SK-N-SH (cell line): ENCODE data around the gene RNGTT. TPM values are rescaled to one million over a fixed set of nuclear protein-coding genes. Genes with fewer than 3 reads are reported as not detected.

Experiments
- CTCF ChIA-PET: fragments of 300-600, 350-600 bp; formaldehyde crosslinking; extraction: SDS; loops from one replicate; lab custom pipeline; 2021; lab: Yijun Ruan, JAX
- POLR2A ChIA-PET: fragments of 350-600 bp; sonication (Branson Sonifier 250); formaldehyde crosslinking; extraction: SDS; loops from one replicate; lab custom pipeline; 2020; ENCODE audit warnings: antibody characterized with exemption, inconsistent platforms; lab: Yijun Ruan, JAX
- DNase-seq: peaks from one replicate; pipeline ENCODE4 v3.0.0; 2012
- H2AFZ ChIP-seq: fragments of 200-600 bp; sonication (generic); 2 replicates; pipeline ENCODE4 v1.8.1; 2016; ENCODE audit warnings: antibody characterized with exemption, mild to moderate bottlenecking, low read depth
- H3F3A ChIP-seq: fragments of 200-600 bp; sonication (generic); replicated peaks from 2 replicates; pipeline ENCODE3; 2016; ENCODE audit warnings: antibody characterized with exemption, mild to moderate bottlenecking; ENCODE audit not compliant: insufficient read depth
- H3K27ac ChIP-seq, 2 experiments: fragments of 200-500 bp in 1 of 2; fragments of 200-600 bp in 1 of 2; sonication (Bioruptor generic) in 1 of 2; sonication (generic), shearing (Covaris generic) in 1 of 2; 2 replicates each; pipeline versions ENCODE4 v1.5.1 to v1.6.1; 2014 to 2016; ENCODE audit warnings: low read depth in 2 of 2, inconsistent platforms in 1 of 2, low read length in 1 of 2, mild to moderate bottlenecking in 1 of 2, mixed read lengths in 1 of 2
- H3K27me3 ChIP-seq: fragments of 200-600 bp; sonication (generic), shearing (Covaris generic); 2 replicates; pipeline ENCODE4 v1.6.1; 2016; ENCODE audit warnings: mixed run types; ENCODE audit not compliant: insufficient read depth
- H3K36me3 ChIP-seq, 2 experiments: fragments of 200-500 bp in 1 of 2; fragments of 200-600 bp in 1 of 2; sonication (Bioruptor generic) in 1 of 2; sonication (generic) in 1 of 2; replicated peaks in 1 of 2; 2 replicates each; pipeline versions ENCODE3 to v1.5.1; 2014 to 2016; ENCODE audit warnings: low read length in 1 of 2, mild to moderate bottlenecking in 1 of 2; ENCODE audit not compliant: insufficient read depth in 2 of 2, control insufficient read depth in 1 of 2
- H3K4me1 ChIP-seq, 2 experiments: fragments of 200-500 bp in 1 of 2; fragments of 200-600 bp in 1 of 2; sonication (Bioruptor generic) in 1 of 2; sonication (generic), shearing (Covaris generic) in 1 of 2; 2 replicates each; pipeline versions ENCODE4 v1.5.1 to v1.6.1; 2014 to 2016; ENCODE audit warnings: low read depth in 1 of 2, low read length in 1 of 2, mixed run types in 1 of 2; ENCODE audit not compliant: insufficient read depth in 2 of 2, control insufficient read depth in 1 of 2
- H3K4me2 ChIP-seq: fragments of 200-600 bp; sonication (generic), shearing (Covaris generic); 2 replicates; pipeline ENCODE4 v1.6.1; 2017; ENCODE audit warnings: mixed run types
- H3K4me3 ChIP-seq, 2 experiments: fragments of 200-500 bp in 1 of 2; fragments of 200-600 bp in 1 of 2; sonication (Bioruptor generic) in 1 of 2; sonication (generic), shearing (Covaris generic) in 1 of 2; 2 replicates each; pipeline versions ENCODE4 v1.5.1 to v1.8.1; 2014 to 2016; ENCODE audit warnings: low read depth in 2 of 2, inconsistent platforms in 1 of 2, low read length in 1 of 2, mild to moderate bottlenecking in 1 of 2, mixed read lengths in 1 of 2, moderate library complexity in 1 of 2
- H3K79me2 ChIP-seq: fragments of 200-600 bp; sonication (generic); 2 replicates; pipeline ENCODE4 v1.8.1; 2017; ENCODE audit warnings: mild to moderate bottlenecking; ENCODE audit not compliant: insufficient read depth
- H3K9ac ChIP-seq: fragments of 200-600 bp; sonication (generic); 2 replicates; pipeline ENCODE4 v1.6.1; 2017; ENCODE audit warnings: mixed run types
- H3K9me2 ChIP-seq: fragments of 200-600 bp; sonication (generic); 2 replicates; pipeline ENCODE4 v1.6.1; 2017; ENCODE audit warnings: mixed run types
- H3K9me3 ChIP-seq: fragments of 200-600 bp; sonication (generic); 2 replicates; pipeline ENCODE4 v1.6.1; 2017; ENCODE audit warnings: mixed run types, mild to moderate bottlenecking, moderate library complexity
- H4K20me1 ChIP-seq: fragments of 200-600 bp; sonication (generic); 2 replicates; pipeline ENCODE4 v1.6.1; 2017; ENCODE audit warnings: mild to moderate bottlenecking, mixed run types; ENCODE audit not compliant: insufficient read depth
- CHD2 ChIP-seq: fragments of 150-350 bp; IDR thresholded peaks from 2 replicates; pipeline ENCODE4 v1.6.1; 2018; ENCODE audit warnings: low read length; ENCODE audit not compliant: partially characterized antibody
- CTCF ChIP-seq: fragments of 200-600 bp; sonication (generic); IDR thresholded peaks from 2 replicates; pipeline ENCODE4 v1.6.1; 2017; ENCODE audit warnings: antibody characterized with exemption, mild to moderate bottlenecking, moderate library complexity
- EZH2phosphoT487 ChIP-seq: fragments of 200-600 bp; sonication (generic); IDR thresholded peaks from 2 replicates; pipeline ENCODE4 v1.6.1; 2017; ENCODE audit warnings: low read depth, mixed run types, mild to moderate bottlenecking, antibody characterized with exemption, moderate library complexity, borderline replicate concordance
- JUND ChIP-seq: IDR thresholded peaks from 2 replicates; pipeline ENCODE4 v1.4.0; 2012
- MAX ChIP-seq: IDR thresholded peaks from 2 replicates; pipeline ENCODE4 v1.4.0; 2012; ENCODE audit warnings: low read depth
- MEF2A ChIP-seq: IDR thresholded peaks from 2 replicates; pipeline ENCODE4 v1.4.0; 2012; ENCODE audit warnings: low read depth, borderline replicate concordance
- MXI1 ChIP-seq: IDR thresholded peaks from 2 replicates; pipeline ENCODE4 v1.6.1; 2012; ENCODE audit warnings: mild to moderate bottlenecking, low read depth, low read length, improper control_type of control experiment
- NFIC ChIP-seq: IDR thresholded peaks from 2 replicates; pipeline ENCODE4 v1.4.0; 2012; ENCODE audit warnings: borderline replicate concordance
- NRF1 ChIP-seq: IDR thresholded peaks from 2 replicates; pipeline ENCODE4 v1.6.1; 2012; ENCODE audit warnings: low read depth, mild to moderate bottlenecking, low read length
- PBX3 ChIP-seq: IDR thresholded peaks from 2 replicates; pipeline ENCODE4; 2012
- POLR2AphosphoS5 ChIP-seq: IDR thresholded peaks from 2 replicates; pipeline ENCODE4 v1.6.1; 2012; ENCODE audit warnings: low read depth, low read length
- RAD21 ChIP-seq: IDR thresholded peaks from 2 replicates; pipeline ENCODE4 v1.6.1; 2012; ENCODE audit warnings: mild to moderate bottlenecking, low read length
- TAF1 ChIP-seq: IDR thresholded peaks from 2 replicates; pipeline ENCODE4 v1.6.1; 2012; ENCODE audit warnings: low read depth, mild to moderate bottlenecking, low read length, moderate library complexity, borderline replicate concordance
- TEAD4 ChIP-seq: IDR thresholded peaks from 2 replicates; pipeline ENCODE4 v1.4.0; 2012; ENCODE audit warnings: mild to moderate bottlenecking, borderline replicate concordance; ENCODE audit not compliant: insufficient read depth
- WGBS: methylation state at CpG from one replicate; pipeline ENCODE4 v1.1.6; 2017; ENCODE audit warnings: low lambda C conversion rate; 5-methylcytosine and 5-hydroxymethylcytosine counted together
- polyA plus RNA-seq, 3 experiments: library from polyadenylated mRNA; depleted of rRNA; stranded (reverse); fragments of >200 nt; gene quantifications; 2 replicates each; pipeline ENCODE4 v1.2.3, GENCODE V29; 2012

RNGTT gene
- polyA plus RNA-seq, 1 of the 3 experiments (the other 2 are of a cell fraction), result 3.3 TPM

GRCh38 chr6:88683734-88684133 is 279.7 kb downstream of the RNGTT start:
- no peak overlapping the region for H3K27ac ChIP-seq
- H3K36me3 ChIP-seq, result peaks cover 0 to 3% of the 10 kb centered on the region in 2 experiments
- WGBS, result 70% methylated on average over 3 of the region's 3 CpGs
- H3F3A ChIP-seq, result no peaks in the 10 kb centered on the region
- no peaks in the 10 kb centered on the region for H3K9me2 ChIP-seq
- no peak overlapping the region for H3K4me3 ChIP-seq
- H3K9me3 ChIP-seq, result no peaks in the 10 kb centered on the region
- no peak for DNase-seq
- ChIA-PET POLR2A (no interaction called here), CTCF (no interaction called here)
- no peaks in the 10 kb centered on the region for H3K4me1 ChIP-seq
- no peaks in the 10 kb centered on the region for H4K20me1 ChIP-seq
- TF ChIP-seq MAX (no peak), JUND (no peak), NRF1 (no peak), MEF2A (no peak), NFIC (no peak), TEAD4 (no peak), TAF1 (no peak), PBX3 (no peak), CTCF (no peak), CHD2 (no peak), EZH2phosphoT487 (no peak), POLR2AphosphoS5 (no peak)
- no peaks in the 10 kb centered on the region for H3K79me2 ChIP-seq
- no peak overlapping the region for H3K4me2 ChIP-seq
- no peak overlapping the region for H2AFZ ChIP-seq
- no peaks in the 10 kb centered on the region for H3K27me3 ChIP-seq
- no peak overlapping the region for H3K9ac ChIP-seq

GRCh38 chr6:88680654-88681053 is 282.8 kb downstream of the RNGTT start:
- Histone ChIP-seq H3K36me3 (peaks cover 0 to 11% of the 10 kb centered on the region in 2 experiments), H3K79me2 (no peaks in the 10 kb centered on the region), H4K20me1 (no peaks in the 10 kb centered on the region), H3K9ac (no peak overlapping the region), H3F3A (peaks cover 3% of the 10 kb centered on the region), H3K9me3 (no peaks in the 10 kb centered on the region), H3K27me3 (no peaks in the 10 kb centered on the region), H3K4me2 (no peak overlapping the region), H3K9me2 (no peaks in the 10 kb centered on the region), H3K4me1 (no peaks in the 10 kb centered on the region), H2AFZ (no peak overlapping the region), H3K4me3 (no peak overlapping the region), H3K27ac (no peak overlapping the region)
- ChIA-PET POLR2A (no interaction called here), CTCF (no interaction called here)
- WGBS, result 95% methylated on average over 6 of the region's 6 CpGs
- TF ChIP-seq RAD21, result no peak
- TF ChIP-seq TEAD4, result no peak
- TF ChIP-seq MXI1, result no peak
- TF ChIP-seq PBX3, result no peak
- TF ChIP-seq MAX, result no peak
- no peak for DNase-seq
